Measurements from ENCODE around the gene PDHA1.

GRCh38 chrX:19372547-19373331 is 29.0 kb downstream of the PDHA1 start:
- TF ChIP-seq CTCF (IDR thresholded peaks at IDR 0.05) = no peak
- TF ChIP-seq POLR2A (IDR thresholded peaks at IDR 0.05) = no peak

All from lower leg skin (tissue), 3 donors.